Stomach (tissue), 4 donors: ENCODE data around the gene TAF15.

Experiments
- EP300 ChIP-seq: sonication (generic); formaldehyde crosslinking; IDR thresholded peaks from one replicate; pipeline ENCODE4 v1.6.1; 2017; ENCODE audit warnings: antibody characterized with exemption
- TF ChIP-seq, protein P1 (sequence below), 7 experiments: fragments of 450-650 bp in 4 of 7; fragments of 200-600 bp in 3 of 7; sonication (generic) in 3 of 7; IDR thresholded peaks; one replicate each; pipeline ENCODE4 v1.5.1; 2016 to 2019; ENCODE audit warnings: antibody characterized with exemption in 7 of 7, control low read depth in 2 of 7, mild to moderate bottlenecking in 1 of 7

DNA sequence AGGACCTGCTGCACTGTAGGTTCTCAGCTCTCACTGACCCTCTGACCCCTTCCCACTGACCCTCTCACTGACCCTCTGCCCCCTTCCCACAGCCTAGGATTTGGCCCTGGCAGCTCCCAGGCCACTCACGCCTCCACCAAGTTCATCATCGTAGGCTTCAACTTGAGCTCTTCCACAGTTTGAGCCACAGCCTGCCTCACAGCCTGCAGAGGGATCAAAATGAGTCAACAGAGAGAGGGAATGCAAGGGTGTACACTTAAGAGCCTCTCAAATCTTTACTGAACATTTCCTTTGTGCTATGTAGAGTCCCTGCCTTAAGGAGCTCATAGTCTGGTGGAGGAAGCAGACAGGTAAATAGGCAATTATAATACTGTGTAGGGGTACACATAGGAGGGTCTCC lies 47.3 kb downstream of the TAF15 start:
- TF ChIP-seq EP300: no peak
- TF ChIP-seq, protein P1, sequence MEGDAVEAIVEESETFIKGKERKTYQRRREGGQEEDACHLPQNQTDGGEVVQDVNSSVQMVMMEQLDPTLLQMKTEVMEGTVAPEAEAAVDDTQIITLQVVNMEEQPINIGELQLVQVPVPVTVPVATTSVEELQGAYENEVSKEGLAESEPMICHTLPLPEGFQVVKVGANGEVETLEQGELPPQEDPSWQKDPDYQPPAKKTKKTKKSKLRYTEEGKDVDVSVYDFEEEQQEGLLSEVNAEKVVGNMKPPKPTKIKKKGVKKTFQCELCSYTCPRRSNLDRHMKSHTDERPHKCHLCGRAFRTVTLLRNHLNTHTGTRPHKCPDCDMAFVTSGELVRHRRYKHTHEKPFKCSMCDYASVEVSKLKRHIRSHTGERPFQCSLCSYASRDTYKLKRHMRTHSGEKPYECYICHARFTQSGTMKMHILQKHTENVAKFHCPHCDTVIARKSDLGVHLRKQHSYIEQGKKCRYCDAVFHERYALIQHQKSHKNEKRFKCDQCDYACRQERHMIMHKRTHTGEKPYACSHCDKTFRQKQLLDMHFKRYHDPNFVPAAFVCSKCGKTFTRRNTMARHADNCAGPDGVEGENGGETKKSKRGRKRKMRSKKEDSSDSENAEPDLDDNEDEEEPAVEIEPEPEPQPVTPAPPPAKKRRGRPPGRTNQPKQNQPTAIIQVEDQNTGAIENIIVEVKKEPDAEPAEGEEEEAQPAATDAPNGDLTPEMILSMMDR (IDR thresholded peaks at IDR 0.05): no peak
